Psoas muscle (tissue), 8 donors: ENCODE results near the gene RCN1. TPM values are rescaled to one million over a fixed set of nuclear protein-coding genes. Genes with fewer than 3 reads are reported as not detected.

ENCODE experiments used
- ATAC-seq, 4 donors: fragments of 200-7000 bp; cut with Tn5 transposase; one replicate each; pipeline ENCODE4 v1.9.1; 2020; ENCODE audit warnings: moderate library complexity in 3 of 4, mild to moderate bottlenecking in 2 of 4
- DNase-seq, 2 donors: peaks; one replicate each; pipeline ENCODE4 v3.0.0-alpha.2; 2020
- H3K27ac ChIP-seq: fragments of 200-600 bp; one replicate; pipeline ENCODE4 v1.8.0; 2022
- H3K27me3 ChIP-seq, 3 donors: fragments of 200-600 bp in 1 of 3; one replicate each; pipeline versions ENCODE4 v1.6.1 to v1.8.0; 2013 to 2022; ENCODE audit warnings: low read length in 2 of 3, mild to moderate bottlenecking in 2 of 3, moderate library complexity in 1 of 3; ENCODE audit not compliant: insufficient read depth in 3 of 3
- H3K36me3 ChIP-seq, 2 donors: fragments of 200-600 bp in 1 of 2; one replicate each; pipeline versions ENCODE4 v1.6.1 to v1.8.0; 2013 to 2022; ENCODE audit warnings: low read depth in 1 of 2, mild to moderate bottlenecking in 1 of 2, moderate library complexity in 1 of 2; ENCODE audit not compliant: insufficient read depth in 1 of 2
- H3K4me1 ChIP-seq: fragments of 200-600 bp; one replicate; pipeline ENCODE4 v1.8.0; 2022
- H3K4me3 ChIP-seq: fragments of 200-600 bp; one replicate; pipeline ENCODE4 v1.8.0; 2022; ENCODE audit warnings: mild to moderate bottlenecking
- H3K9me3 ChIP-seq: fragments of 200-600 bp; one replicate; pipeline ENCODE4 v1.8.0; 2022
- WGBS, 3 donors: extraction: QIAGEN DNeasy Blood & Tissue Kit; methylation state at CpG; one replicate each; pipeline versions ENCODE4 v1.1.6 to v1.1.7; 2013; 5-methylcytosine and 5-hydroxymethylcytosine counted together
- intact Hi-C, 2 donors: fragments of 100-400 bp; cut with DNase I; formaldehyde crosslinking; loops; one replicate each; pipeline versions ENCODE4 v1.11.0 to v1.14.2; 2022
- polyA plus RNA-seq, 3 donors: library from polyadenylated mRNA; stranded (reverse); fragments of 200-250 nt; gene quantifications; one replicate each; pipeline ENCODE4 v1.2.3, GENCODE V29; 2013
- total RNA-seq, 4 donors: library from RNA; stranded (reverse); fragmentation: NEBNext Ultra II Directional in 2 of 4; extraction: Animal tissue kit (Norgen Biotek cat#: 25700) in 2 of 4; gene quantifications; one replicate each; pipeline versions ENCODE4 v1.2.1 to v1.2.4, GENCODE V29; 2021 to 2023
- TF ChIP-seq, protein P1 (sequence below): fragments of 200-600 bp; IDR thresholded peaks from one replicate; pipeline ENCODE4 v1.8.0; 2022; ENCODE audit warnings: antibody characterized with exemption
- donor health status: healthy with polysubstance abuse.
- donor health status: DM: no; HTN: no; CAD: no; lungs with moderate emphysema.
- donor health status: Bipolar disorder and iron deficiency.
- donor health status: healthy.
- donor health status: DM: yes; HTN: yes; CAD: no.
- donor health status: DM: no; HTN: no; CAD: no.
- donor health status: DM: no; HTN: no; CAD: no.
- donor health status: DM: yes; HTN: yes; CAD: no.

RCN1 gene
- total and polyA plus RNA-seq, 7 donors: 17.2 to 48.1 (median 27.4) TPM

- intact Hi-C loops: no loop called here
- no peaks in the 10 kb centered on the region for H3K9me3 ChIP-seq
- DNase-seq (no peak), ATAC-seq (no peak)
- no peaks in the 10 kb centered on the region for H3K36me3 ChIP-seq
- TF ChIP-seq, protein P1, sequence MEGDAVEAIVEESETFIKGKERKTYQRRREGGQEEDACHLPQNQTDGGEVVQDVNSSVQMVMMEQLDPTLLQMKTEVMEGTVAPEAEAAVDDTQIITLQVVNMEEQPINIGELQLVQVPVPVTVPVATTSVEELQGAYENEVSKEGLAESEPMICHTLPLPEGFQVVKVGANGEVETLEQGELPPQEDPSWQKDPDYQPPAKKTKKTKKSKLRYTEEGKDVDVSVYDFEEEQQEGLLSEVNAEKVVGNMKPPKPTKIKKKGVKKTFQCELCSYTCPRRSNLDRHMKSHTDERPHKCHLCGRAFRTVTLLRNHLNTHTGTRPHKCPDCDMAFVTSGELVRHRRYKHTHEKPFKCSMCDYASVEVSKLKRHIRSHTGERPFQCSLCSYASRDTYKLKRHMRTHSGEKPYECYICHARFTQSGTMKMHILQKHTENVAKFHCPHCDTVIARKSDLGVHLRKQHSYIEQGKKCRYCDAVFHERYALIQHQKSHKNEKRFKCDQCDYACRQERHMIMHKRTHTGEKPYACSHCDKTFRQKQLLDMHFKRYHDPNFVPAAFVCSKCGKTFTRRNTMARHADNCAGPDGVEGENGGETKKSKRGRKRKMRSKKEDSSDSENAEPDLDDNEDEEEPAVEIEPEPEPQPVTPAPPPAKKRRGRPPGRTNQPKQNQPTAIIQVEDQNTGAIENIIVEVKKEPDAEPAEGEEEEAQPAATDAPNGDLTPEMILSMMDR: no peak
- H3K27ac ChIP-seq: no peak overlapping the region
- H3K4me3 ChIP-seq: no peak overlapping the region
- 39 to 50% (median 41%) methylated on average over 4 of the region's 4 CpGs for whole genome bisulfite sequencing, 3 donors
- no peaks in the 10 kb centered on the region for H3K27me3 ChIP-seq
- H3K4me1 ChIP-seq: no peaks in the 10 kb centered on the region
Observed at GRCh38 chr11:32139896-32140520, 49.1 kb downstream of the RCN1 start.

DNA sequence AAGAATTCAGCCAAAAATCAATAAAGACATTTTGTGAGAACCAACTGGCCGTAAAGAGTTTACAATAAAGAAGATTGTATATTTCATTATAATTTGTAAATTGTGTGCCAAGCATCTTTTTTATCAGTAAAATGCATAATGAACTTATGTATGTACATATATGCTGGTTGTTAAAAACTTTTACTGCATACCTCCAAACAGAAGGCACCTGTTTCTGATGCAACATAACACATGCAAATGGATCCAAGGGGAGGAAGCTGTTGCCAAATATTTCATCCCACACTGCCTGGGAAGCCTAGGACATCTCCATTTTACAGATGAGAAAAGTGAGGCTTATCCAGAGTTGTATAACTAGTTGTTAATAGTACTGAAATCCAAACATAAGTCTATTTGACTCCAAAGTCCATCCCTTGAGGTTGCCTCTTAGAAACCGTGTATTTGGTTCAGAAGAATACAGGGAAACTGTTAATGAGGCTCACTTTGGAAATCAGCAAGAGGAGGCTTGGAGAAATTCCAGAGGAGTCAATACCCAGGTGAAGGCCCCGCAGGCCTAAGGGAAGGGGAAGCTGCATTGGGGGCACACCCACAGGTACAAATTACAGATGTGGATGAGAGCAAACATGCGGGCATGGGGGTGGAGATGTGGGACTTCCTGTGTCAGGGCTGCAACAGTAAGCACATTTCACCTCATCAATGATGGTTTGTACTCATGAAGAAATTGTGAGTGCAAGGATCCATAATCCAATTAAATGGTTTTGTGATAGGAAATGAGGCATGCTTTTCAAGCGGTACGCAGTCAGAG, 51.1 kb downstream of the RCN1 start:
- Histone ChIP-seq H3K4me1 (no peaks in the 10 kb centered on the region), H3K9me3 (no peaks in the 10 kb centered on the region), H3K27ac (no peak overlapping the region), H3K36me3 (no peaks in the 10 kb centered on the region), H3K27me3 (no peaks in the 10 kb centered on the region), H3K4me3 (no peak overlapping the region)
- ATAC-seq: no peak
- 71 to 76% (median 72%) methylated on average over 6 of the region's 6 CpGs for WGBS, 3 donors
- intact Hi-C loops: no loop called here
- TF ChIP-seq, protein P1: no peak
- no peak for DNase-seq

GRCh38 chr11:32143378-32143777, 52.5 kb downstream of the RCN1 start:
- no peak overlapping the region for H3K27ac ChIP-seq
- ATAC-seq: no peak
- TF ChIP-seq, protein P1: no peak

DNA sequence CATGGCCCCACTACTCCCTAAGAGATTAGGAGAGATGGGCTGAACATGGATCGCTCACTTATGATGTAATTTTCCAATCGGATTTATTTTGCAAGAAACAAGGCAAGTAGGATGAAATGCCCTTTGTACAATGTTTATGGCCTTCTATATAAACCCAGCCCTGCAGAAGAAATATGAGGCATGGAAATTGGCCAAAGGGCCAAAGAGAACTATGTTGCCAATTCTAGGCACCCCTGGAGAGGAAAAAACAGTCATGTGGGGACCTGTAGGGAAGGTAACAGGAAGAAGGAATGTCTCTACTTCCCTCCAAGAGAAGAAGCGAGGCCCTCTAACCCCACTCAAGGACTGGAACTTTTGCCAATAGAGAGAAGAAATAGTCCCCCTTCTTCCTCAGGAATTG, 54.4 kb downstream of the RCN1 start:
- ATAC-seq (no peak), DNase-seq (no peak)
- WGBS, 3 donors: 87 to 89% (median 89%) methylated on average over 3 of the region's 3 CpGs
- H3K27ac ChIP-seq: no peak overlapping the region
- TF ChIP-seq, protein P1: no peak
- no peaks in the 10 kb centered on the region for H3K4me1 ChIP-seq
- H3K4me3 ChIP-seq: no peak overlapping the region
- H3K9me3 ChIP-seq: no peaks in the 10 kb centered on the region
- intact Hi-C loops: no loop called here
- H3K27me3 ChIP-seq: no peaks in the 10 kb centered on the region
- no peaks in the 10 kb centered on the region for H3K36me3 ChIP-seq

More at GRCh38 chr11:32143378-32143777, 52.5 kb downstream of the RCN1 start:
- WGBS, 3 donors: 86 to 94% (median 91%) methylated on average over 8 of the region's 8 CpGs
- no peaks in the 10 kb centered on the region for H3K36me3 ChIP-seq
- no peaks in the 10 kb centered on the region for H3K9me3 ChIP-seq
- no peak overlapping the region for H3K4me3 ChIP-seq
- no peaks in the 10 kb centered on the region for H3K27me3 ChIP-seq
- no peaks in the 10 kb centered on the region for H3K4me1 ChIP-seq
- no peak for DNase-seq
- intact Hi-C loops: no loop called here
